Measurements from ENCODE around the gene NAPB.
"Not testable (repeated sequence)": the region's sequence is repeated elsewhere in the genome, so short reads cannot be mapped to it uniquely, and the experiment has no call there.

The NAPB gene

DNA sequence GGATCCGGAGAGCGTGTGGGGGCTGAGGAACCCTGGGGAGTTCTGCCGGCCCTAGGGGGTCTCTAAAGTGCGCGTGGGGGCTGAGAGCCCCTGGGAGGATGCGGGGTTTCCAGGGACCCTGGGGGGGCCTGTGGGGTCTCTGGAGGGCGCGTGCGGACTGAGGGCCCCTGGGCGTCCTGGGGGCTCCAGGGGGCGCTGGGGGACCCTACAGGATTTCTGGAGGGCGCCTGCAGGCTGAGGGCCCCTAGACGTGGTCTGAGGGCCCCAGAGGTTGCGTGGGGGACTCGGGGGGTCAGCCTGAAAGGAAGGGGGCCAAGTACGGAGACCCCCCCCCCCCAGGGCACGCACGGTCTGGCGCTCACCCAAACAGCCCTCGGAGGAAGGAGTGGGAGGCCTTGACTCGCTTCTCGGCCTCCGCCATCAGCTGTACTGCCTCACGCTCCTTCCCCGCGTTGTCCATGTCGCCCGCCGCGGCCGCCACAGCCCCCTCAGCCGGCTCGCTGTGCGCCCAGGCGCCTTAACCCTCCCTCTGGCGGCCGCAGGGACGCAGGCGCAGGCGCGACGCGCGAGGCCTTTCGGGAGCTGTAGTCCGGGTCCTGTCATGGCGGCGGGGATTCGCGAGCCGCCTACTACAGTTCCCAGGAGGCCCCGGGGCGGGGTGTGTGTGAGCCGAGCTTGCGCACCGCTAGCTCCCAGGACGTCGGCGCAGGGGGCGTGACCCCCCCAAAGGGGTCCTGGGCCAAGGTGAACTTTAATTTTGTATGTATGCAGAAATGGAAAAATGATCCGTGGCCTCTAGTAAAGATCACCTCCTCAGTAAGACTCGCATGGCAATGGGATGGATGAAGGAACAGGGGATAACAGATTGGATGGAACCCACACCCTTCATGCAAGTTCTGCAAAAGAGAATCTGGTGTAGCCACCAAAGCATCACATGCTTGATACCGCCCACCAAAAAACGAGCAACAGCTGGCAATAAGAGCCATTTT is at the start of gene NAPB:
Gene NAPB (minus strand): TSS at position 546 of the 989 bp plus-strand sequence. CDS start 86 bp downstream, at position 460.
- peak within 1 kb of the TSS; percentile 86 for H3K27ac Mint-ChIP-seq
- H3K4me1 Mint-ChIP-seq = peaks cover 51% of the 10 kb centered on the region
- H3K9me3 Mint-ChIP-seq = no peaks in the 10 kb centered on the region
- DNase-seq = peak; percentile 96
- peak within 1 kb of the TSS; percentile 84 for H3K4me3 Mint-ChIP-seq
- CTCF ChIA-PET = interaction anchor here (0.6 to 1.7 kb wide), 9 partner anchors 10 to 71 kb away, joined by 3 to 11 read pairs (median 3); partner anchors contain the start of gene NXT1
- H3K36me3 Mint-ChIP-seq = peaks cover 5% of the 10 kb centered on the region
- H3K27me3 Mint-ChIP-seq = peaks cover 21% of the 10 kb centered on the region

DNA sequence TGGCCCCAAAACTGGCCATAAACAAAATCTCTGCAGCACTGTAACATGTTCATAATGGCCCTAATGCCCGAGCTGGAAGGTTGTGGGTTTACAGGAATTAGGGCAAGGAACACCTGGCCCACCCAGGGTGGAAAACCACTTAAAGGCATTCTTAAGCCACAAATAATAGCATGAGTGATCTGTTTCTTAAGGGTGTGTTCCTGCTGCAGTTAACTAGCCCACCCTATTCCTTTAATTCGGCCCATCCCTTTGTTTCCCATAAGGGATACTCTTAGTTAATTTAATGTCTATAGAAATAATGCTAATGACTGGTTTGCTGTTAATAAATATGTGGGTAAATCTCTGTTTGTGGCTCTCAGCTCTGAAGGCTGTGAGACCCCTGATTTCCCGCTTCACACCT is 45.7 kb upstream of the NAPB start:
- H3K4me1 Mint-ChIP-seq, H3K4me3 Mint-ChIP-seq, H3K27me3 Mint-ChIP-seq, DNase-seq, CTCF ChIA-PET, H3K36me3 Mint-ChIP-seq, H3K27ac Mint-ChIP-seq: not testable (repeated sequence)
- H3K9me3 Mint-ChIP-seq = peaks cover 15% of the 10 kb centered on the region

DNA sequence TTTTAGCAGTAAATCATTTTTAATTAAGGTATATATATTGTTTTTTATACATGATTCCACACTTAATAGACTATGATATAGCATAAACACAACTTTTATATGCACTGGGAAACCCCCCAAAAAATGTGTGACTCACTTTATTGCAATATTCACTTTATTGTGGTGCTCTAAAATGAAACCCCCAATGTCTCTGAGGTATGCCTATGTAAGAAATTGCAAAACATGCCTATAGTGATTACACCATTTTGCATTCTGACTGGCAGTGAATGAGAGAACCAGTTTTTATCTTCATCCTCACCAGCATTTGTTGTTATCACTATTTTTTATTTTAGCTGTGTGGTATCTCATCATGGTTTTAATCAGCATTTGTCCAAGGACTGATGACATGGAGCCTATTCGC is 39.9 kb upstream of the NAPB start:
- CTCF ChIA-PET = no interaction called here
- Mint-ChIP-seq H3K27me3 (peaks cover 3% of the 10 kb centered on the region), H3K36me3 (no peaks in the 10 kb centered on the region), H3K4me3 (no peak overlapping the region), H3K4me1 (peaks cover 11% of the 10 kb centered on the region), H3K9me3 (peaks cover 3% of the 10 kb centered on the region), H3K27ac (no peak overlapping the region)
- DNase-seq = no peak

DNA sequence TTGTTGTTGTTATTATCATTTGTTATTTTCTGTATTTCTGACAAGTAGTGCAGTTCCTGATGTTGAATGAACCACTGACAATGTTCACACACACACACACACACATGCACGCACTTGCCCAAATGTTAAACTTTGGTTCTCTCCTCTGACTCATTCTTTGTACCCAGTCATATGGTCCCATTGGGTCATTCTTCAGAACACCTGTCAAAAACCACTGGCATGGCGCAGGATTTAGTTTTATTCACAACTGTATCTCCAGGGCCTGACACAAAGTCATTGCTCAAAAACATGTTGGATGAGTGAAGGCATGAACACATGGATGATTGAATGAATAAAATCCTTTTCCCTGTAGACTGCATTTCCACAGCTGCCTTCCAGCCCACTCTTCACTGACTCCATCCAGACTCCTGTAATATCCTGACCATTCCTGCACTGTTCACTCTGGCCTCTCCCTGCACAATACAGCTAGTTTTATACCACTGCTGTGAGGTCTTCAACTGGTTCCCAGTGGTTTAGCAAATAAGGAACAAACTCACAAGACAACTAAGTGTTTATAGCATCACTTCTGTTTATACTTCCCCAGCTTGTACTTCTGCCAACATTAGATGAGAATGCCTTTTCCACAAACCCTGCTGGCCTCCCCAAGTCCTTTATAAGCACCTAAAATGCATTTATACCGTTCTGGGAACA is 38.3 kb upstream of the NAPB start:
- no peak overlapping the region for H3K27ac Mint-ChIP-seq
- CTCF ChIA-PET = no interaction called here

DNA sequence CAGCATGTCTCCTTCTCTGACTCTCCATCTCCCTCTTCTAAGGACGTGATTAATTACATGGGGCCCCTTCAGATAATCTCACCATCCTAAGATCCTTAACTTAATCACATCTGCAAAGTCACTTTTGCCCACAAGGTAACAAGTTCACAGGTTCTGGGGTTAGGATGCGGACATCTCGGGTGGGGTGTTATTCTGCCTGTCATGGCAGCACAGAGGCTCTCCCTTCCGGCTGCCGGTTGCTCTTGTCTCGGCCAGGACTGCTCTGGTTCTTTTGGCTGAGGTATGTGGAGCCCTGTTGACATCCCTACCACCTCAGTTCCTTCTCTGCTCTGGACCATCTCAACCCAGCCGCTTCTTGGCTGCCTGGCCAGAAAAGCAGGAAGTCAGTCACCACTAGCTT is 35.6 kb upstream of the NAPB start:
- Mint-ChIP-seq H3K27ac (no peak overlapping the region), H3K27me3 (peaks cover 3% of the 10 kb centered on the region)

More for the DNA sequence above, 38.3 kb upstream of the NAPB start:
- H3K4me1 Mint-ChIP-seq = peaks cover 16% of the 10 kb centered on the region
- no peaks in the 10 kb centered on the region for H3K9me3 Mint-ChIP-seq
- no peak overlapping the region for H3K4me3 Mint-ChIP-seq
- DNase-seq = no peak
- H3K36me3 Mint-ChIP-seq = no peaks in the 10 kb centered on the region
- H3K27me3 Mint-ChIP-seq = peaks cover 3% of the 10 kb centered on the region

DNA sequence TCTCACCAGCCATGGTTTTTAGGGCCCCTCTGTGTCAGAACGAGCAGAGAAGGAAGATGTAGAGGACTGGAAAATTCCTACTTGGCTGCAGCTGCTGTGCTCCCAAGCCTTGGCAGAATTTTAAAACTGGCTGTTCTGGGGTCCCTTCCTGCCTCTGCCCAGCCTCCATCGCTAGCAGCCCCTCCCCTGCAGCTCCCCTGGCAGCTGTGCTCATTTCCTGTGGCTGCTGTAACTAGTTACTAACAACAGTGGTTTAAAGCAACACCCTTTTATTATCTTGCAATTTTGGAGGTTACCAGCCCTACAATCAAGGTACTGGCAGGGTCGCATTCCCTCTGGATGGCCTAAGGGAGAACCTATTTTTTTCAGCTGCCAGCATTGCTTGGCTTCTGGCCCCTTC is 35.1 kb upstream of the NAPB start:
- no peaks in the 10 kb centered on the region for H3K36me3 Mint-ChIP-seq
- no peak overlapping the region for H3K4me3 Mint-ChIP-seq
- H3K27me3 Mint-ChIP-seq = peaks cover 3% of the 10 kb centered on the region
- no peaks in the 10 kb centered on the region for H3K9me3 Mint-ChIP-seq
- no peak for DNase-seq
- CTCF ChIA-PET = no interaction called here
- peaks cover 16% of the 10 kb centered on the region for H3K4me1 Mint-ChIP-seq
- H3K27ac Mint-ChIP-seq = no peak overlapping the region

More for the DNA sequence above, 35.6 kb upstream of the NAPB start:
- Mint-ChIP-seq H3K4me1 (peaks cover 16% of the 10 kb centered on the region), H3K36me3 (no peaks in the 10 kb centered on the region), H3K9me3 (no peaks in the 10 kb centered on the region), H3K4me3 (no peak overlapping the region)
- DNase-seq = no peak
- CTCF ChIA-PET = no interaction called here

DNA sequence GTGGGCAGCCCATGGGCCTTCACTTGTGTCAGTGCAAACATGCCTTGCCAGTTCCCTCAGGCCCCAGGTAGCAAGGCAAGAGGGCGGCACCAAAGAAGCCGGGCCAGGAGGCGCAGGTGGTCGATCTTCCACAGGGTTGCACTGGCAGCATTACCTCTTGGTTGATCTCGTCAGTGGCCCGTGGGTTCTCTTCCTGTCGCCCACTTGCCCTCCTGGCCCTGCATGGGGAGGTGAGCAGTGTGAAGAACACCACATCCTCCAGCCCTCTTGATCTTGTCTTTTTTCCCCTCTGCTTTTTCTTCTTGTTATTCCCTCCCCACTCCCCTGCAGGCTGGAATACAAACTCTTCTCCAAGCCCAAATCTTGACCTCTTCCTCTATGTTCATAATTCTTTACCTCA is 34.4 kb upstream of the NAPB start:
- Mint-ChIP-seq H3K27me3 (peaks cover 7% of the 10 kb centered on the region), H3K36me3 (no peaks in the 10 kb centered on the region), H3K9me3 (no peaks in the 10 kb centered on the region), H3K4me3 (no peak overlapping the region), H3K4me1 (peaks cover 16% of the 10 kb centered on the region), H3K27ac (no peak overlapping the region)
- DNase-seq = no peak
- CTCF ChIA-PET = interaction anchor here (1.4 kb wide), 1 partner anchor 9 kb away, joined by 4 read pairs; no protein-coding TSS in a partner anchor

DNA sequence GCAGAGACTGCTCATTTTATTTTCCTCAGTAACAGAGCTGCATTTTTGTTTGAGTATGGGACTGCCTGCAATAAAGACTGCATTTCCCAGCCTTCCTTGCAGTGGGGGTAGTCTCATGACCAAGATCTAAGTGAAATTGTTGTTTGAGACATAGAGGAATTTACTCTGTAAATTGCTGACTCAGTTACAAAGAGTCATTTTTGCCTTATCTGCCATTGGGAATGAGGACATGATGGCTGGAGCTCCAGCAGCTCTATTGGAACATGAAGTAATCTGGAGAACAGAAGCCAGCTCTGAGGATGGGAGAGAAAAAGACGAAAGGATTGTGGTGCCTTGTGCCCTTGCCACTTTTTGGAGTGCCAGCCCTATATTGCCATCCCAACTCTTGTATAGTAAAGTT is 33.5 kb upstream of the NAPB start:
- CTCF ChIA-PET = interaction anchor here (1.4 kb wide), 1 partner anchor 8 kb away, joined by 4 read pairs; no protein-coding TSS in a partner anchor
- no peak overlapping the region for H3K27ac Mint-ChIP-seq
- peaks cover 7% of the 10 kb centered on the region for H3K27me3 Mint-ChIP-seq
- no peaks in the 10 kb centered on the region for H3K9me3 Mint-ChIP-seq
- no peak overlapping the region for H3K4me3 Mint-ChIP-seq
- H3K4me1 Mint-ChIP-seq = peaks cover 18% of the 10 kb centered on the region
- no peaks in the 10 kb centered on the region for H3K36me3 Mint-ChIP-seq
- DNase-seq = no peak

DNA sequence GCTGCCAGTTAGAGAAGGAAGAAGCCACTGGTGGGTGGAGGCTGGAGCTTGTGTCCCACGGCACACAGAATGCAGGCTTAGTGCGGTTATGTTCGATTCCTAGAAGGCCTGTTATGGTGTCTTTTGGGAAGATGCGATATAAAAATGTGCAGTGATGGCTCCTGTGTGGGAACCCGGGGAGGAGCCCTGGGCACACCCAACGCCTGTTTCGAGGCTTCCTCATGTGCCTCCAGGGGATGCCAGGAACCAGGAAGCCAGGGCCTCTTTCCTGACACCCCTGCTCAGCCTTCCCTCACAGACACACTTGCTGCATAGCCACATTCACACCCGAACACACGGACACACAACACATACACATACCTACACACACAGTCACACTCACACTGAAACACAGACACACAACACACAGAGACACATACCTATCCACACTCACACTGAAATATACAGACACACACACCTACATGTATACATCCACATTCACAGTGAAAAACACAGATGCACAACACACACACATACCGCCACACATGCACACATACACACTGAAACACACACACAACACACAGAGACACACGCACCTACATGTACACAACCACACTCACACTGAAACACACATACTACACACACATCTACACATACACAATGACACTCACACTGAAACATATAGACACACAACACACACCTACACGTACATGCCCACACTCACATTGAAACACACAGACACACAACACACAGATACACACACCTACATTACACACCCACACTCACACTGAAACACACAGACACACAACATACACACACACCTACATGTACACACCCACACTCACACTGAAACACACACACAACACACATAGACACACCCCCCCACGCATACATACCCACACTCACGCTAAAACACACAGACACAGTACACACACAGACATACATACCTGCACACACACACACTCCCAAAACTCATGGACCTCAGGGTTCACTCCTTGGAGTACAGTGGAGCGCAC is 32.6 kb upstream of the NAPB start:
- CTCF ChIA-PET = interaction anchor here (1.4 kb wide), 1 partner anchor 7 kb away, joined by 4 read pairs; no protein-coding TSS in a partner anchor
- no peak overlapping the region for H3K27ac Mint-ChIP-seq
- peaks cover 26% of the 10 kb centered on the region for H3K4me1 Mint-ChIP-seq
- no peak for DNase-seq
- no peak overlapping the region for H3K4me3 Mint-ChIP-seq
- no peaks in the 10 kb centered on the region for H3K9me3 Mint-ChIP-seq
- H3K36me3 Mint-ChIP-seq = no peaks in the 10 kb centered on the region
- peaks cover 4% of the 10 kb centered on the region for H3K27me3 Mint-ChIP-seq

DNA sequence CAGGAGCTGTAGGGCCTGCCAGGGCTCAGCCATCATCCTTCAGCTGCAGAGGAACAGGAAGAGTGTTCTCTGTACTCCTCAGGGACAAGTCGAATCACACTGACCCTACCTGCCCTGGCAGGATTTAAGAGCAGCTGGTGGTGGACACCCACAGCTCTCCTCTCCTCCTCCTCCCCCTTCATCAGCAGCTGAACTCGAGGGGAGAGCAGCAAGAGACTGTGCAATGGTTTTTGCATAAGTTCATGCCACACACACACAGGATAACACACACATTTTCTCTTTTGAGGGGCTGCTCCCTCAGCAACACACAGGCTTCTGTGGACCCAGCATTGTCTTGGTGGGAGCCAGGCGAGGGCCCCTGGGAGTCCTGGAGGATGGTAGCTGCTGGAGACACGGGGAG is 31.5 kb upstream of the NAPB start, which contains the start of gene CST11:
Gene CST11 (minus strand): TSS at position 101 of the 400 bp plus-strand sequence. CDS start 65 bp downstream, at position 36.
- no peaks in the 10 kb centered on the region for H3K36me3 Mint-ChIP-seq
- H3K4me1 Mint-ChIP-seq = peaks cover 26% of the 10 kb centered on the region
- H3K27ac Mint-ChIP-seq = no peak within 1 kb of the TSS
- no peak within 1 kb of the TSS for H3K4me3 Mint-ChIP-seq
- CTCF ChIA-PET = no interaction called here
- DNase-seq = no peak
- H3K9me3 Mint-ChIP-seq = no peaks in the 10 kb centered on the region
- peaks cover 4% of the 10 kb centered on the region for H3K27me3 Mint-ChIP-seq

DNA sequence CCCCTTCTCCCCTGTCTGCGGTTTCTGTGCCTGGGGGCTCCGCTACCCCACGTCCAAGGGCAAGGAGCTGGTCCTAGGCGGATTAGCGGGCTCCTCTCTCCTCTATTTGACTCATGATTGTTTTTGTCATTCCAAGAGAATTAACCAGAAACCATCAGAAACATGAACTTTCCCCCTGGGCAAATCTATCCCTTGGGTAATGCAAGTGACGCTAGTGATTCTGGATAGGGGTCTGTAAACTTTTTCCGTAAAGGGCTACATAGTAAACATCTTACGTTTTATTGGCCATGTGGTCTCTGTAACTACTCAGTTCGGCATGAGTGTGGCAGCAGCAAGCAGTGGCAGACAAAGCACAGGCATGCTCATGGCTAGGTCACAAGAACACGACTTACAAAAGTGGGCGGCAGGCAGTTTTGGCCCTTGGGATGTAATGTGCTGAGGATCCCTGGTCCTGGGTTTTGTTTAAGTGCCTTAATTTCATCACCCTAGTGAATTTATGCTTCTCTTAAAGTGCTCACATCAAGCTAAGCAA is 30.7 kb upstream of the NAPB start:
- Mint-ChIP-seq H3K4me1 (peaks cover 24% of the 10 kb centered on the region), H3K27ac (no peak overlapping the region), H3K9me3 (no peaks in the 10 kb centered on the region), H3K36me3 (no peaks in the 10 kb centered on the region), H3K4me3 (no peak overlapping the region), H3K27me3 (peaks cover 4% of the 10 kb centered on the region)
- DNase-seq = no peak
- CTCF ChIA-PET = no interaction called here

DNA sequence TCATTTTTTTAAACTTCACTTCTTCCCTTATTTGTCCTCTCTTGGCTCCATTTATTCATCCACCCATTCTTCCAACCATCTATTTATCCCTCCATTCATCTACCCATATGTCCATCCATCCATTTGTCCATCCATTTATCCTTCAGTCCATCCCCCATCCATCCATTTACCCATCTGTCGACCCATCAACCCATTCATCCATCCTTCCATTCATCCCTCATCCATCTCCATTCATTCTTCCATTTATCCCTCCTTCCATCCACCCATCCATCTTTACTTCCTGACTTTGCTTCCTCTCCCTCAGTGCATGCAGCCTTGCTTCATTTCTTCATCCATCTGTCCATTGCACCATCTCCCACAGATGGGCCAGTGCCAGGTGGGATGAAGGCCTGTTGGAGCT is 29.6 kb upstream of the NAPB start:
- no peak overlapping the region for H3K4me3 Mint-ChIP-seq

DNA sequence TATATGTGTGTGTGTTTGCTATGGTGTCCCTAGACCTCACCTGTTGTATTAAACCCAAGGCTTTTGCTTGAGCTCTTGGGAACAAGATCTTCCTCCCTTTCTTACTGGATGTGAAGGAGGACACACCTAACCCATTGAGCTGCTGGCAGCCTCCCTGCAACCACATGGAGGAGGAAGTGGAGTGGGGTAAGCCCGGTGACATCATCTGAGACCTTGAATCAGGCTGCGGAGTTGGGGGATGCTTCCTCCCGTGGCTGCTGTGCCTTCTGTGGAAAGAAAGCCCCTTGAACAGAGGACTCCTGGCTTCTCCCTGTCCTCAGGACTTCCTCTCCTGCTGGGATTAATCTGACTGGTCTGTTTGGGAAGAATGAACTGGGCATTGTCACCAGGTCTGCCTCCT is 28.1 kb upstream of the NAPB start:
- H3K27ac Mint-ChIP-seq = no peak overlapping the region
- H3K36me3 Mint-ChIP-seq = no peaks in the 10 kb centered on the region
- H3K4me3 Mint-ChIP-seq = no peak overlapping the region
- H3K9me3 Mint-ChIP-seq = no peaks in the 10 kb centered on the region
- H3K27me3 Mint-ChIP-seq = peaks cover 4% of the 10 kb centered on the region
- CTCF ChIA-PET = interaction anchor here (0.6 to 1.4 kb wide), 2 partner anchors 152 to 220 kb away, joined by 3 read pairs; no protein-coding TSS in a partner anchor
- H3K4me1 Mint-ChIP-seq = peaks cover 10% of the 10 kb centered on the region
- DNase-seq = no peak

More for the DNA sequence above, 29.6 kb upstream of the NAPB start:
- CTCF ChIA-PET = no interaction called here
- H3K27ac Mint-ChIP-seq = no peak overlapping the region
- no peaks in the 10 kb centered on the region for H3K9me3 Mint-ChIP-seq
- no peak for DNase-seq
- no peaks in the 10 kb centered on the region for H3K36me3 Mint-ChIP-seq
- H3K27me3 Mint-ChIP-seq = peaks cover 4% of the 10 kb centered on the region
- H3K4me1 Mint-ChIP-seq = peaks cover 13% of the 10 kb centered on the region
